GF-D8 (cell line): Measurements from ENCODE around the gene SLC23A2.
"Not testable (repeated sequence)": the region's sequence is repeated elsewhere in the genome, so short reads cannot be mapped to it uniquely, and the experiment has no call there.

Experiments used
- DNase-seq: peaks from one replicate; lab custom pipeline; 2025; lab: John Stamatoyannopoulos, UW

The SLC23A2 gene

GRCh38 chr20:5005326-5005725 is 4.0 kb upstream of the SLC23A2 start:
- DNase-seq, result no peak

- DNase-seq, result not testable (repeated sequence)
Observed at GRCh38 chr20:5004825-5005224, 3.5 kb upstream of the SLC23A2 start.

- no peak for DNase-seq
Observed at GRCh38 chr20:5003626-5004025, 2.3 kb upstream of the SLC23A2 start.

- no peak for DNase-seq
Observed at GRCh38 chr20:5002077-5002413, 735 bp upstream of the SLC23A2 start.

GRCh38 chr20:5000263-5001173 is 792 bp downstream of the SLC23A2 start:
- no peak for DNase-seq

- DNase-seq, result no peak
Observed at GRCh38 chr20:4999788-5000187, 1.5 kb downstream of the SLC23A2 start.

- no peak for DNase-seq
Observed at GRCh38 chr20:4998160-4998651, 3.1 kb downstream of the SLC23A2 start.

- no peak for DNase-seq
Observed at GRCh38 chr20:4997222-4997621, 4.1 kb downstream of the SLC23A2 start.

- no peak for DNase-seq
Observed at GRCh38 chr20:4989570-4989969, 11.7 kb downstream of the SLC23A2 start.

- DNase-seq, result no peak
Observed at GRCh38 chr20:4987130-4987529, 14.2 kb downstream of the SLC23A2 start.

GRCh38 chr20:4985658-4986057 is 15.7 kb downstream of the SLC23A2 start:
- peak; percentile 47 for DNase-seq

- DNase-seq, result no peak
Observed at GRCh38 chr20:4982281-4982680, 19.0 kb downstream of the SLC23A2 start.

- no peak for DNase-seq
Observed at GRCh38 chr20:4979841-4980410, 21.4 kb downstream of the SLC23A2 start.

GRCh38 chr20:4978050-4978918 is 23.0 kb downstream of the SLC23A2 start:
- DNase-seq, result no peak

- DNase-seq, result not testable (repeated sequence)
Observed at GRCh38 chr20:4976014-4976413, 25.3 kb downstream of the SLC23A2 start.

- peak; percentile 55 for DNase-seq
Observed at GRCh38 chr20:4973330-4974097, 27.8 kb downstream of the SLC23A2 start.

GRCh38 chr20:4972506-4973251 is 28.6 kb downstream of the SLC23A2 start:
- DNase-seq, result no peak

- DNase-seq, result no peak
Observed at GRCh38 chr20:4971064-4971463, 30.2 kb downstream of the SLC23A2 start.

- no peak for DNase-seq
Observed at GRCh38 chr20:4967752-4968477, 33.4 kb downstream of the SLC23A2 start.
